Fibroblast of pulmonary artery (primary cell): ENCODE measurements around the gene BOLA2B.

Experiments
- DNase-seq: peaks from one replicate; pipeline ENCODE4 v3.0.0-alpha.2; 2010; ENCODE audit warnings: low read depth
- H3K4me3 ChIP-seq: replicated peaks from 2 replicates; pipeline ENCODE4 v1.5.1; 2011; ENCODE audit warnings: low read depth, mild to moderate bottlenecking, control low read depth, low read length, moderate library complexity
- TF ChIP-seq, protein P1 (sequence below): IDR thresholded peaks from 2 replicates; pipeline ENCODE4 v1.5.1; 2011; ENCODE audit warnings: mild to moderate bottlenecking, control low read depth, low read length, inconsistent platforms; ENCODE audit errors: missing control alignments

Gene BOLA2B

DNA sequence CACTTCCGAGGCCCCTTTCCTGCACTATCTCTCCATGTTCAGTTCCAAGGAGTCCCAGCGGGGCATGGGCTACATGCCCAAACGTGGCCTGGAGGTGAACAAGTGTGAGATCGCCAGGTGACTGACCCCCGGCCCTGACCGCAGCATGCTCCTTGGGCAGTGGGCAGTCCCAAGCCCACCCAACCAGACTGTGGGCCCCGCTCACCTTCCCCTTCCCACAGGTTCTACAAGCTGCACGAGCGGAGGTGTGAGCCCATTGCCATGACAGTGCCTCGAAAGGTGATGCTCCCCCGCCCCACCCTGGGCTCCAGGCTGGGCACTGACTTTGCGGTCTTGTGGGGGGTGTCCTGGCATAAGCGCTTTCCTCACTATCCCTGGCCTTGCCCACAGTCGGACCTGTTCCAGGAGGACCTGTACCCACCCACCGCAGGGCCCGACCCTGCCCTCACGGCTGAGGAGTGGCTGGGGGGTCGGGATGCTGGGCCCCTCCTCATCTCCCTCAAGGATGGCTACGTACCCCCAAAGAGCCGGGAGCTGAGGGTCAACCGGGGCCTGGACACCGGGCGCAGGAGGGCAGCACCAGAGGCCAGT lies 5.4 kb downstream of the BOLA2B start:
- TF ChIP-seq, protein P1, sequence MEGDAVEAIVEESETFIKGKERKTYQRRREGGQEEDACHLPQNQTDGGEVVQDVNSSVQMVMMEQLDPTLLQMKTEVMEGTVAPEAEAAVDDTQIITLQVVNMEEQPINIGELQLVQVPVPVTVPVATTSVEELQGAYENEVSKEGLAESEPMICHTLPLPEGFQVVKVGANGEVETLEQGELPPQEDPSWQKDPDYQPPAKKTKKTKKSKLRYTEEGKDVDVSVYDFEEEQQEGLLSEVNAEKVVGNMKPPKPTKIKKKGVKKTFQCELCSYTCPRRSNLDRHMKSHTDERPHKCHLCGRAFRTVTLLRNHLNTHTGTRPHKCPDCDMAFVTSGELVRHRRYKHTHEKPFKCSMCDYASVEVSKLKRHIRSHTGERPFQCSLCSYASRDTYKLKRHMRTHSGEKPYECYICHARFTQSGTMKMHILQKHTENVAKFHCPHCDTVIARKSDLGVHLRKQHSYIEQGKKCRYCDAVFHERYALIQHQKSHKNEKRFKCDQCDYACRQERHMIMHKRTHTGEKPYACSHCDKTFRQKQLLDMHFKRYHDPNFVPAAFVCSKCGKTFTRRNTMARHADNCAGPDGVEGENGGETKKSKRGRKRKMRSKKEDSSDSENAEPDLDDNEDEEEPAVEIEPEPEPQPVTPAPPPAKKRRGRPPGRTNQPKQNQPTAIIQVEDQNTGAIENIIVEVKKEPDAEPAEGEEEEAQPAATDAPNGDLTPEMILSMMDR, result no peak
- no peak for DNase-seq
- no peak overlapping the region for H3K4me3 ChIP-seq

DNA sequence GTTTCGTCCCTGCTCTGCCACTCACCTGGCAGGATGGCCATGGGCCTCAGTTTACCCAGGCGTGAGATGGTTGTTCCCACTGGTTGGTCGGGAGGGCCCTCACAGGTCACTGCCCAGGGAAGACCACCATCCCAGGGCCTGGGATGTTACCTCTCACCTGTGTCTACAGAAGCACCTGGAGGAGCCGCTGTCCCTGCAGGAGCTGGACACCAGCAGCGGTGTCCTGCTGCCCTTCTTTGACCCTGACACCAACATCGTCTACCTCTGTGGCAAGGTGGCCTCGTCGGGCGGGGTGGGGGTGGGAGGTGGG lies 6.0 kb downstream of the BOLA2B start:
- H3K4me3 ChIP-seq, result no peak overlapping the region
- no peak for DNase-seq
- TF ChIP-seq, protein P1, result no peak

DNA sequence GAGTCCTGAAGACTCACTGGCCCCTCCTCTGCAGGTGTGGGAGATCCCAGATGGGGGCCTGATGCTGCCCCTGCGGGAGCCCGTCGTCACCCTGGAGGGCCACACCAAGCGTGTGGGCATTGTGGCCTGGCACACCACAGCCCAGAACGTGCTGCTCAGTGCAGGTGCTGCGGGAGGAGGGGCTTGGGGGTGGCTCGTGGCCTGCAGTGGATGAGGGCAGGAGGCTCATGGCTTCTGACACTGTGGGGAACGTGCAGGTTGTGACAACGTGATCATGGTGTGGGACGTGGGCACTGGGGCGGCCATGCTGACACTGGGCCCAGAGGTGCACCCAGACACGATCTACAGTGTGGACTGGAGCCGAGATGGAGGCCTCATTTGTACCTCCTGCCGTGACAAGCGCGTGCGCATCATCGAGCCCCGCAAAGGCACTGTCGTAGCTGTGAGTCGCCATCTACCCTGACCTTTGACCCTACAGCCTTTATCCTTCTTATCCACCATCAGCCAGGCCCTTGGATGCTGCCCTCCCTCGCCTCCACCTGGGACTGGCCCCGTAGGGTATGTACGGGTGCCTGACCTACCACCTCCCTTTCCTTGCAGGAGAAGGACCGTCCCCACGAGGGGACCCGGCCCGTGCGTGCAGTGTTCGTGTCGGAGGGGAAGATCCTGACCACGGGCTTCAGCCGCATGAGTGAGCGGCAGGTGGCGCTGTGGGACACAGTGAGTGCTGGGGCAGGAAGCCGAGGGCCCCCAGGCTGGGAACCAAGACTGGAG lies 6.5 kb downstream of the BOLA2B start:
- peak; percentile 52 for DNase-seq
- no peak overlapping the region for H3K4me3 ChIP-seq
- TF ChIP-seq, protein P1, result peak; percentile 69

DNA sequence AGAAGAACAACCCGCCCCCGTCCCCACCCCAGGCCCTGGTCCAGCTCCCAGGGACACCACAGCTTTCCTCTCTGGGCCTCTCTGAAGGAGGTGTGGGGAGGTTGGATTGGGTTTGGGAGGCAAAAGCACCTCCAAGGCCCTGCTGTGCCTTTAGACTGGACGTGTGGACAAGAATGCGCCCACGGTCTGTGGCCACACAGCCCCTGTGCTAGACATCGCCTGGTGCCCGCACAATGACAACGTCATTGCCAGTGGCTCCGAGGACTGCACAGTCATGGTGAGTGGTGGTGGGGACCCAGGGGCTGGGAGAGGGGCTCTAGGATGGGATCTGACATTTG lies 7.1 kb downstream of the BOLA2B start:
- no peak overlapping the region for H3K4me3 ChIP-seq
- DNase-seq, result no peak
- TF ChIP-seq, protein P1, result no peak

DNA sequence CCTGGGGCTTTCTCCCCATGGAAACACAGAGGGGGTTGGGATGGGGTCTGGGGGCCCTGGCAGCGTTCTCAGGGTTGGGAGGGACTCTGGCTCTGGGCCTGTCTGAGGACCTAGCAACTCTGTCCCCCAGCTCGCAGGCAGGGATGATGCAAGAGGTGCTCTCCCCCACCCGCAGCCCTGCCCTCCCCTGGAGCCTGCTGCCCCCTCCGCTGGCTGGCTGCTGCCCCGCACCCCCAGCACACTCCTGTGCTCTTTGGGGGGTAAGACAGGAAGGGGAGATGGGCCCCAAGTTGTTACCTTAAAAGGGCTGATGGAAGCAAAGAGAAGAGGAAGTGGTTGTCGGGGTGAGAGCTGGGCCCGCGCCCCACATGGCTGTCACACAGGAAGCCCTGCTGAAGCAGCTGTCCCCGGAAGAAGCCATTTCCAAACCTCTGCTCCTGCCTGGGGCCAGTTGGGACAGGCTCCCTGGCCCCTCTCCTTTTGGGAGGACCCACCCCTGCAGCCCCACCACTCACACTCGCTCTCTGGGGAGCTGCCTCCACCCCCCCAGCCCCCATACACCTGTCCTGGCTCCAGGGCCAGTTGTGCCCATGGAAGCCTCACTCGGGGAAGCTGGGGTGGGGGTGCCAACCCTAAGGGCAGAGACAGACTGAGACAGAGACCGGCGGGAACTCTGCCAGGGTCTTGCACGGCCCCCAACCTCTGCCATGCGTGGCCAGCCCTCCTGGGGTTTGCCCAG lies 7.6 kb downstream of the BOLA2B start:
- H3K4me3 ChIP-seq, result no peak overlapping the region
- TF ChIP-seq, protein P1, result no peak
- DNase-seq, result no peak

DNA sequence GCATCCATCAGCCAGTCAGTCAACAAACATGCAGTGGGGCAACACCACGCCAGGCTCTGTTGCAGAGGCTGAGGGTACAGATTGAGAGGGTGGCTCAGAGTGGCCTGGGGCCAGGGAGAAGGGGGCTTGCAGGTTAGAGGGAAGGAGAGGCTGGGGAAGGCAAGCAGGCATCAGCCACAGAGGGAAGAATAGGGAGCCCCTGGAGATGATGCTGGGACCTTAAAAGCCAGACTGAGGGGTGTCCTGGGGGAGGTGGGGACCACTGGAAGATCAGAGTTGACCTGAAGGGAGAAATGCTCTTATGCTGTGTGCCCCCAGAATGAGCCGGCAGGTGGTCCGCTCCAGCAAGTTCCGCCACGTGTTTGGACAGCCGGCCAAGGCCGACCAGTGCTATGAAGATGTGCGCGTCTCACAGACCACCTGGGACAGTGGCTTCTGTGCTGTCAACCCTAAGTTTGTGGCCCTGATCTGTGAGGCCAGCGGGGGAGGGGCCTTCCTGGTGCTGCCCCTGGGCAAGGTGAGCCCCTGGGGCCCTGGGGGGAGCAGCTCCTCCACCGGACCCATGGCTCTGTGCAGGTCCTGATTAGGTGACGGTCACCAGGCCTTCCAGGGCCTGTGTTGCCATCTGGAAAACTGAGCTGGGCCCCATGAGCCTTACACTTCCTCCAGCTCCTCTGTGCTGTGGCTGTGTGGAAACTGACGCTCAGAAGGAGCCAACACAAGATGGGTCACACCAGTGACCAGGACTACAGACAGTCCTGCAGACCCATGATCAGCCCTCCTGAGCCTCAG lies 8.4 kb downstream of the BOLA2B start:
- DNase-seq, result no peak
- TF ChIP-seq, protein P1, result no peak
- no peak overlapping the region for H3K4me3 ChIP-seq
